Stimulated activated CD8-positive, alpha-beta memory T cell treated with anti-CD3 and anti-CD28 coated beads, Interleukin-4, amount 100 ng/mL, for 24 hours (primary cell): Measurements from ENCODE around the gene LGALS9B.
"Not testable (repeated sequence)": the region's sequence is repeated elsewhere in the genome, so short reads cannot be mapped to it uniquely, and the experiment has no call there.

ENCODE experiments used
- DNase-seq: peaks from one replicate; pipeline ENCODE4 v3.0.0-alpha.2; 2020; ENCODE audit warnings: low read depth

Gene LGALS9B

DNA sequence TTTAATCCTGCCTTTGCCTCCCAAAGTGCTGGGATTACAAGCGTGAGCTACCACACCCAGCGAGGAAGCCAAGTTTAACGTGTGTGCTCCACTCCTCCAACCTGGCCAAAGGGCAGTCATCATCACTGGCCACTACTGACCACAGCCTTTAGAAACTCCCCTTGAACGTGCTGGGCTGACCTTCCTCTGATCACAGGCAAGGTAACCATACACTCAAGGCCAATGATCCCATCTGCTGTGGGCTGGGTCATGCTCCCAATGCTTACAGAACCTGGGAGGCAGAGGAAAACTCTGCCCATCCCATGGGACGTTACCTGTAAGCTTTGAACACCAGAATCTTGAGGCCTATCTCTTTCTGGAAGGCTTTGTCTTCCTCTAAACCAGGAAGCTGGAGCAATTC lies 51.9 kb downstream of the LGALS9B start:
- DNase-seq, result not testable (repeated sequence)

DNA sequence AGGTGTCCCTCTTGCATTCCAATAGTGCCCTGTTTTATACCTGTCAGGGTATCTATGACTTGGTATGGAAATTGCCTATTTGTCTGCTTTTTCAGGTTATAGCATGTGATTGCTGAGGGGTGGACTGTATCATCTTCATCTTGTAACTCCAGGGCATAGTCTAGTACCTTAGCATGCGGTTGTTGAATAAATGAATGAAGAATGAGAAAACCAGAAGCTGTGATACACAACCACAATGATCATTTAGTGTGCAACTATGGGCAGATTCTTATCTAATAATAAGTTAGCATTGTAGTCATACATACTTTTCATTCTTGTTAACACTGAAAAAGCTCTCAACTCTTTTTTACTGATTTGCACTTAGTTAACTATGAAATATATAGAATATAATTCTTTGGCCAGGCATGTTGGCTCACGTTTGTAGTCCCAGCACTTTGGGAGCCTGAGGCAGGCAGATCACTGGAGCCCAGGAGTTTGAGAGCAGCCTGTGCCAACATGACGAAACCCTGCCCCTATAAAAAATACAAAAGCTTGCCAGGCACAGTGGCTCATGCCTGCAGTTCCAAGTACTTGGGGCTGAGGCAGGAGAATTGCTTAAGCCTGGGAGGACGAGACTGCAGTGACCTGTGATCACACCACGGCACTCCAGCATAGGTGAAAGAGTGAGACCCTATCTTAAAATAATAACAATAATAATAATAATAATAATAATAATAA lies 65.9 kb downstream of the LGALS9B start:
- DNase-seq, result not testable (repeated sequence)

DNA sequence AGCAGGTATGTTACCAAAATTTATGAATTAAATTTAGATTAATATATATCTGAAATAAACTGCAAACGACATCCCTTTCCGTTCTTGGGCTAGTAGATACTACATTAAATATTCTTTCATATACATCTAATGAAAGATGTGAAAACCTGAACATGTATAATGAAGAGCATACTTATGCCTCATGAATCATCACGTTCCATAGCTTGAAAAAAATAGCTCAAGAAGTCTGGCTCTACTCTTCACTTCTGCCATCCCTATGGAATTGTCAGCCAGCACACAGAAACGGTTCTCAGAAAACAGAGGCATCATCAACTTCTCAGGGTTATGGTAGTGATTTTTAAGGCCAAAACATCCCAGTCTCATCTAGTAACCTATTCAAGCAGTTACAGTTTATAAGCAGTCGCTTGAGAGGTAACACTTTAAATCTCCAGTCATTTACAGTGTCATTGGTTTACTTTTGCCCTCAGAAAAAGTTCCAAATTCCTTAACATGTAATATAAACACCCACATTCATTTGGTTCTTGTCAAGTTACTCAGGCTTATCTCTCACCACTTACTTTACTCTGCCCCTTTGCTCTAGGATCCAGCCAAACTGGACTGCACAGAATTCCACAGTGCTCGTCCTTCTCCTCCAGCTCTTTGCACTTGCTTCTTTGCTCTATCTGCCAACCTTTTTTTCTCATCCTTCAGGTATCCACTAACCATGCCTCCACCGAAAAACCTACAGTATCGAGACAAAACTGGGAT lies 66.6 kb downstream of the LGALS9B start:
- DNase-seq, result not testable (repeated sequence)
